ENCODE results near the gene PSMB11. TPM values are rescaled to one million over a fixed set of nuclear protein-coding genes. Genes with fewer than 3 reads are reported as not detected.

PSMB11 gene
- total and polyA plus RNA-seq, 2 donors (not counting 1 experiment from before 2014, with no cell fraction given) = not detected

DNA sequence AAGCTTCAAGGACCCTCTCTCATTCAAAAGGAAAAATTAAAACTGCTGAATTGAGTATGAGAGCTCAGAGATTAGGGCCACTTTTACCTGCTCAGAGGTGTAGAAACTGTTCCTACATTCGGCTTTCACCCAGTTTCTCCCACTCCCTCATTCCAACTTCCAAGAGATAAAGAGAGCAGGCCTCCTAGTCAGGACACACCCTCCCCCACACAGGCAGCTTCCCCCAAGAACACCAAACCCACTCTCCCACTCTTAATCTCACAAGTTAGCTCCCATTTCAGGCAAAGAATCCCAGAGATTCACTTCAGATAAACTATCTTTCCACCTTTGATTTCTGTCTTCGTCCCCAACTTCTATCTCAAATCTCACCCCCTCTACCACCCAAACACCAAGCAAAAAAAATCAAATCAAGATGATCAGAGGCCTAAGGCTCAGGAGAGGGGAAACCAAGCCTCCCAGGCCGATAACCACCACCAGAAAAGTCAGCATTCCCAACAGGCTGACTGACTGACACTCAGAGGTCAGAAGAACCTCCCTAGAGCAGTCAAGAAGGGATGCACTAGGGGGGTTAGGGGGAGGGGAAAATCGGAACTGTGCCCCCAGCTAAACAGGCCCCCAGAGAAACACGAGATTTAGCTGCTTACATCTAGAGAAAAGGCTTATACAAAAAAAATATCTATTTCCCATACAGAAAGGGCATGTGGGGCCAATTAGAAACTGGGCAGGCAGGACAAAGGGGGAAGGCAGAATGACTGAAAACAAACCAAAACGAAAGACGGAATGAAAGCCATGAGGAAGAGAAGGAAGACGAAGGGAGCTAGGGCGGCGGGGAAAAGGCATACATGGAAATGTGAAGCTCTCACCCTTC, 28.5 kb downstream of the PSMB11 start:
- POLR2A ChIA-PET = interaction anchor here (0.5 kb wide), 1 partner anchor 143 kb away, joined by 4 read pairs; no protein-coding TSS in a partner anchor
- peak overlapping the region in 4 of 5 experiments; percentile 53 to 73 (median 64) for H3K4me3 ChIP-seq (ENCODE audit: control extremely low read depth in 1 of 5, extremely low read depth in 1 of 5, insufficient read depth in 1 of 5, low read depth in 2 of 5, low read length in 4 of 5)
- intact Hi-C loops (cut with micrococcal nuclease) = no loop called here
- Mint-ChIP-seq H3K9me3 (ENCODE audit: insufficient read depth) (no peaks in the 10 kb centered on the region), H3K27me3 (no peaks in the 10 kb centered on the region), H3K27ac (peak overlapping the region; percentile 92), H3K4me3 (peak overlapping the region; percentile 98), H3K4me1 (peaks cover 40% of the 10 kb centered on the region)
- DNase-seq (peak; percentile 14), ATAC-seq (ENCODE audit: low read depth) (no peak)
- TF ChIP-seq, protein P1, sequence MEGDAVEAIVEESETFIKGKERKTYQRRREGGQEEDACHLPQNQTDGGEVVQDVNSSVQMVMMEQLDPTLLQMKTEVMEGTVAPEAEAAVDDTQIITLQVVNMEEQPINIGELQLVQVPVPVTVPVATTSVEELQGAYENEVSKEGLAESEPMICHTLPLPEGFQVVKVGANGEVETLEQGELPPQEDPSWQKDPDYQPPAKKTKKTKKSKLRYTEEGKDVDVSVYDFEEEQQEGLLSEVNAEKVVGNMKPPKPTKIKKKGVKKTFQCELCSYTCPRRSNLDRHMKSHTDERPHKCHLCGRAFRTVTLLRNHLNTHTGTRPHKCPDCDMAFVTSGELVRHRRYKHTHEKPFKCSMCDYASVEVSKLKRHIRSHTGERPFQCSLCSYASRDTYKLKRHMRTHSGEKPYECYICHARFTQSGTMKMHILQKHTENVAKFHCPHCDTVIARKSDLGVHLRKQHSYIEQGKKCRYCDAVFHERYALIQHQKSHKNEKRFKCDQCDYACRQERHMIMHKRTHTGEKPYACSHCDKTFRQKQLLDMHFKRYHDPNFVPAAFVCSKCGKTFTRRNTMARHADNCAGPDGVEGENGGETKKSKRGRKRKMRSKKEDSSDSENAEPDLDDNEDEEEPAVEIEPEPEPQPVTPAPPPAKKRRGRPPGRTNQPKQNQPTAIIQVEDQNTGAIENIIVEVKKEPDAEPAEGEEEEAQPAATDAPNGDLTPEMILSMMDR (IDR thresholded peaks at IDR 0.05) = no peak
- TF ChIP-seq EZH2 (IDR thresholded peaks at IDR 0.05; ENCODE audit: borderline replicate concordance, insufficient read depth, low read depth, low read length, poor library complexity, severe bottlenecking) = no peak
- CTCF ChIA-PET = interaction anchor here (0.6 to 4.6 kb wide), 15 partner anchors 10 to 566 kb away, joined by 3 to 34 read pairs (median 5); partner anchors contain the start of genes ACIN1, AJUBA, C14orf119 and CDH24
- peaks cover 21 to 41% of the 10 kb centered on the region in 2 donors for H3K4me1 ChIP-seq (ENCODE audit: control insufficient read depth in 2 of 2, insufficient read depth in 2 of 2, low read length in 2 of 2)
- peak overlapping the region; percentile 63 for H2AFZ ChIP-seq (ENCODE audit: insufficient read depth, low read depth, low read length, poor library complexity, severe bottlenecking)
- H3K27me3 ChIP-seq (replicated peaks in 1 of 4; ENCODE audit: control extremely low read depth in 1 of 4, control insufficient read depth in 3 of 4, insufficient read depth in 4 of 4, low read length in 3 of 4) = no peaks in the 10 kb centered on the region
- H3K79me2 ChIP-seq (ENCODE audit: control insufficient read depth, insufficient read depth, low read length) = peaks cover 43% of the 10 kb centered on the region
- peak overlapping the region; percentile 65 for H3K9ac ChIP-seq (ENCODE audit: low read length)
- peak overlapping the region; percentile 51 to 76 for H3K27ac ChIP-seq (ENCODE audit: low read length in 2 of 2)
- H3K36me3 ChIP-seq (replicated peaks in 1 of 2; ENCODE audit: control extremely low read depth in 1 of 2, control insufficient read depth in 1 of 2, extremely low read depth in 1 of 2, insufficient read depth in 2 of 2, low read length in 1 of 2) = peaks cover 5 to 63% of the 10 kb centered on the region in 2 experiments
- H4K20me1 ChIP-seq (ENCODE audit: control insufficient read depth, insufficient read depth, low read length, poor library complexity, severe bottlenecking) = peaks cover 46% of the 10 kb centered on the region
- H3K4me2 ChIP-seq (replicated peaks; ENCODE audit: low read depth, low read length, poor library complexity, severe bottlenecking) = peak overlapping the region; percentile 75
- WGBS (ENCODE audit: insufficient coverage) = 67% methylated on average over 2 of the region's 10 CpGs
- H3K9me3 ChIP-seq (ENCODE audit: control extremely low read depth in 1 of 3, control insufficient read depth in 2 of 3, insufficient read depth in 1 of 3, low read length in 2 of 3) = no peaks in the 10 kb centered on the region
